NB4 (cell line): ENCODE data around the gene SEZ6L.

Source experiments
- DNase-seq: peaks from one replicate; pipeline ENCODE4 v3.0.0; 2010; ENCODE audit warnings: low read depth
- H3K4me3 ChIP-seq: one replicate; pipeline ENCODE4 v1.5.1; 2011; ENCODE audit warnings: mild to moderate bottlenecking, low read depth, low read length, moderate library complexity
- CTCF ChIP-seq: IDR thresholded peaks from one replicate; pipeline ENCODE4 v1.5.1; 2012; ENCODE audit warnings: low read depth, low read length
- MAX ChIP-seq: IDR thresholded peaks from 2 replicates; pipeline ENCODE4 v1.6.1; 2011; ENCODE audit warnings: low read depth, low read length
- MYC ChIP-seq: IDR thresholded peaks from 2 replicates; pipeline ENCODE4 v1.6.1; 2011; ENCODE audit warnings: low read depth, low read length
- POLR2A ChIP-seq: IDR thresholded peaks from 2 replicates; pipeline ENCODE4 v1.6.1; 2011; ENCODE audit warnings: mild to moderate bottlenecking; ENCODE audit not compliant: insufficient read length; ENCODE audit errors: extremely low read depth

Gene SEZ6L

GRCh38 chr22:26292667-26292995 is 123.4 kb downstream of the SEZ6L start:
- H3K4me3 ChIP-seq = no peak overlapping the region
- no peak for DNase-seq
- TF ChIP-seq MYC = no peak
- no peak for TF ChIP-seq MAX
- no peak for TF ChIP-seq POLR2A
- no peak for TF ChIP-seq CTCF

GRCh38 chr22:26295563-26296126 is 126.4 kb downstream of the SEZ6L start:
- DNase-seq = no peak
- TF ChIP-seq MAX (no peak), CTCF (no peak), MYC (no peak), POLR2A (no peak)
- H3K4me3 ChIP-seq = no peak overlapping the region

- no peak for DNase-seq
- TF ChIP-seq POLR2A = no peak
- no peak for TF ChIP-seq MYC
- TF ChIP-seq CTCF = no peak
- no peak overlapping the region for H3K4me3 ChIP-seq
Observed at GRCh38 chr22:26298605-26299310, 129.5 kb downstream of the SEZ6L start.

GRCh38 chr22:26302726-26303125 is 133.5 kb downstream of the SEZ6L start:
- TF ChIP-seq MAX = no peak
- TF ChIP-seq POLR2A = no peak
- no peak for TF ChIP-seq MYC
- TF ChIP-seq CTCF = no peak

GRCh38 chr22:26303475-26303874 is 134.2 kb downstream of the SEZ6L start:
- TF ChIP-seq POLR2A = no peak
- TF ChIP-seq MYC = no peak
- no peak for TF ChIP-seq MAX
- no peak for TF ChIP-seq CTCF
- DNase-seq = no peak
- H3K4me3 ChIP-seq = no peak overlapping the region

More at GRCh38 chr22:26302726-26303125, 133.5 kb downstream of the SEZ6L start:
- no peak overlapping the region for H3K4me3 ChIP-seq
- no peak for DNase-seq
